HTR-8/SVneo (cell line): ENCODE results near the gene SPATA6L.

Experiments used
- DNase-seq: peaks from one replicate; pipeline ENCODE4 v3.0.0; 2011; ENCODE audit warnings: low spot score, mixed read lengths; ENCODE audit not compliant: insufficient read length
- FAIRE-seq: peaks from 2 replicates; lab custom pipeline; 2011; peaks lifted over from hg19 to GRCh38; lab: Jason Lieb, UNC

Gene SPATA6L

GRCh38 chr9:4666042-4666699 lies at the start of gene SPATA6L:
Gene SPATA6L (minus strand): TSS chr9:4666480. CDS start chr9:4666250, 230 bp downstream.
- peak; percentile 62 for DNase-seq
- no peak for FAIRE-seq

- DNase-seq (no peak), FAIRE-seq (no peak)
Measured at GRCh38 chr9:4714266-4715016, 48.2 kb upstream of the SPATA6L start.

DNA sequence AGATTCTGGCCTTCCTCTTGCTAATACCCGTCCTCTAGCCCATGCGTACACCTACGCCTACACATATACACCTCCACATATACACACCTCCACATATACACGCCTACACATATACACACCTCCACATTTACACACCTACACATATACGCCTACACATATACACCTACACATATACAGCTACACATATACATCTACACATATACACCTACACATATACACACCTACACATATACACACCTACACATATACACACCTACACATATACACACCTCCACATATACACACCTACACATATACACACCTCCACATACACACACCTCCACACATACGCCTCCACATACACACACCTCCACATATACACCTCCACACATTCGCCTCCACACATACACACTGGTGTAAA lies 47.6 kb upstream of the SPATA6L start:
- DNase-seq (no peak), FAIRE-seq (peak; percentile 99)

DNA sequence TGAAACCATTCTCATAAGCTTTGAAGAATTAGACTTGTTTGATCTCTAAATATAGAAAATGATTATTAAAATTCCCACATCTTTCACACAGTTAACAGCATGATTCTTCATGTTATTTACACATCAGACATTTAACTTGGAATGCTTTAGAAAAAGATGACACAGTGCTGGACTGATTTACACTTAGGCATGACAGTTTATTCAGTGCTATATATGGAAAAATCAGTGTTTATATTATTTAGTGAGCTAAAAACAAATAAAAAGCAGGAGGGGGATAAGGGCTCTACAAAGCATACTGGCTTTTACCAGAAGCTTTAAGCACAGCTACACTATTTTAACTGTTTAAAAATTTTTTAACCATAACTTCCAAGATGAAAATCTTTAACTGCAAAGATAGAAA lies 43.1 kb upstream of the SPATA6L start:
- FAIRE-seq (no peak), DNase-seq (no peak)

GRCh38 chr9:4706971-4707622 lies 40.8 kb upstream of the SPATA6L start:
- no peak for DNase-seq
- no peak for FAIRE-seq

GRCh38 chr9:4706021-4706420 lies 39.7 kb upstream of the SPATA6L start:
- FAIRE-seq (no peak), DNase-seq (no peak)

GRCh38 chr9:4704129-4704528 lies 37.8 kb upstream of the SPATA6L start:
- DNase-seq (no peak), FAIRE-seq (no peak)

DNA sequence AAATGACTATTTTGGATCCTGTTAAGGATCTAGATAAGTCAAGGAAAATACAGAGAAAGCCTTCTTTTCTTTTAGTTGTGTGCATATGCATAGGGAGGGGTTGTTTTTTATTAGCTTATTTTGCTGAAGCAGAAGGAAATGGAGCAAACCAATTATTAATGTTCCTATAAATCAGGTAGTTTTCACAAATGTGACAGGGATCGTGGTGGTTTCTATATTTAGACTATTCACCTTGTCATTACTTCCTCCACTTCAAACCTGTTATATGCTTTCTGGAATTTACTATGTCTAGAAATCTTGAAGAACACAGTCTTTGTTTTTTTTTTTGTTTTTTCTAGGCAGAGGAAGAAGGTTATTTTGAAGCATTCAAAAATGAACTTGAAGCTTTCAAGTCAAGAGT lies 35.2 kb upstream of the SPATA6L start:
- no peak for FAIRE-seq
- DNase-seq: no peak

DNA sequence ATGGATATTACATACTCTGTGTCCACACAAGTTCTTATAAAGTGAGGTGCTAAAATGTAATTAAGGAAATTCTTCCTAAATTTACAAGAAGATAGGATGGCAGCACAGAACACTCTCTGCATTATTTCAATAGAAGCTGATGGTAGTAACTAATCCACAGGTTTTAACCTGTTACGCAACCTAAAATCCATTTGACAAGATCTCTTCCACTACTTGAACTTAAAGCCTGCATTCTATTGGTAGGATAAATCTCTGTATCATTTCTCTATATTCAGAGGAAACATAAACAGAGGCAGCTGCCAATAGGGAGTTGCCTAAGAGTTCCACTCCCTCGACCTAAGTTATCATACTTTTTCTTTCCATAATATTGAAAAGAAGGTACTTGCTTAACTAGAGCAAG lies 34.7 kb upstream of the SPATA6L start:
- DNase-seq (no peak), FAIRE-seq (no peak)

DNA sequence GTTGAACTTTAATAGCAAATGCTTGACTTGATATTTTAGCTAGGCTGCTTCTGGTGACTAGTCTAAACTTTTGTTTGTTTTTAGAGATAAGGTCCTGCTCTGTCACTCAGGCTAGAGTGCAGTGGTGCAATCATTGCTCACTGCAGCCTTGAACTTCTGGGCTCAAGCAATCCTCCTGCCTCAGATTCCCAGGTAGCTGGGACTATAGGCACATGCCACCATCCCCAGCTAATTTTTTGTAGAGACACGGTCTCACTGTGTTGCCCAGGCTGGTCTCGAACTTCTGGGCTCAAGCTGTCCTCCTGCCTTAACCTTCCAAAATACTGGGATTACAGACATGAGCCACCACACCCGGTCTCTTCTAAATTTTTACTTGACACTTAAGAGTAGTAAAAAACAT lies 33.8 kb upstream of the SPATA6L start:
- no peak for FAIRE-seq

GRCh38 chr9:4691795-4692194 lies 25.5 kb upstream of the SPATA6L start:
- FAIRE-seq: no peak
- DNase-seq: no peak

More for the DNA sequence above, 33.8 kb upstream of the SPATA6L start:
- no peak for DNase-seq

DNA sequence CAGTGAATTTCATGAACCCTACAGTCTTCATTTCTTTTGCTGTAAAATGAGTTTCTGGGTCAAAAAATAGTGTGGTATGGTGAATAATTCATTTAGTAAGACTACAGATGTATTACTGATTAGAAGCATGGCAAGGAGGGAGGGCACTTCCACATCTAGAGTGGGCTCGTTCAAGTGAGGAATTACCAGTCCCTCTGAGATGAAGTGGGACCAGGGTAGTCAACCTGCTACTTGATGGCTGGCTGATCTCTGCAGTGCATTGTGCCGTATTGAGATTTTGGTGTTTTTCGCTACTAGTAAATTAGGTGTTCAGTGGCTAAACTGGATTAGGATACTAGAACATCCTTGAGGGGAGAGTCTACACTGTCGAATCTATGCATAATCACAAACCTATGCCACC lies 23.9 kb upstream of the SPATA6L start:
- DNase-seq: no peak

GRCh38 chr9:4689687-4690104 lies 23.4 kb upstream of the SPATA6L start:
- FAIRE-seq: no peak
- DNase-seq: no peak

More for the DNA sequence above, 23.9 kb upstream of the SPATA6L start:
- FAIRE-seq: no peak

DNA sequence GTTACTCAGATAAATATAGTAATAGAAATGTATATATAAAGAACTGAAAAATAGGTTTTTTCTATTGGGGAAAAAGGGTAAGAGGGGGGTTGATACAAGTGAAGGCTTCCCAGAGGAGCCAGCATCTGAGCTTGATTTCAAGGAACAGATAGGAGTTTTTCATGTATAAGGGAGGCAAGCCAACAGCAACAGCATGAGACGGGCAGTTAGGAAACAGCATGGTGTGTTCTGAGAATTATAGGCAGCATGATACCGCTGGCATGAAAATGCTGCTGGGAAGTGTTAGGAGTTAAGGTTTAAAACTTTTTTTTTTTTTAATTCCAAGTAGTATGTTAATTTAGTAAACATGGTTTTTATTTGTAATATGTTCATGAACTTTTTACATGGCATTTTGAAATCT lies 22.7 kb upstream of the SPATA6L start:
- DNase-seq (no peak), FAIRE-seq (no peak)

DNA sequence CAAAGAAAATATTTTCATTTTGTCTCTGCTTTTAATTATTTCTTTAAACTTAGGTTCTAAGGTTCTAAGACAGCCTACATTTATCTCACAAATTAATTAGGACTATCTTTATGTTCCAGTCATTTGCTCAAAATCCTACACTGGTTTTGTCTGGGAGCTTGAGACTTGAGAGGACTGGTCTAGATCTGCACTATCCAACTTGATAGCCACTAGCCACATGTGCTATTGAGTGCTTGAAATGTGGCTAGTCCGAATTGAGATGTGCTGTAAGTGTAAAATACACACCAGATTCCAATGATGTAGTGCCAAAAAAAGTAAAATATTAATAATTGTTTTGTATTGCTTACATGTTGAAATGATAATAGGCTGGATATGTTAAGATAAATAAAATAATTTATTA lies 20.3 kb upstream of the SPATA6L start:
- no peak for DNase-seq
- FAIRE-seq: no peak

- DNase-seq (no peak), FAIRE-seq (no peak)
Measured at GRCh38 chr9:4686112-4686511, 19.8 kb upstream of the SPATA6L start.

GRCh38 chr9:4684820-4685219 lies 18.5 kb upstream of the SPATA6L start:
- FAIRE-seq (no peak), DNase-seq (no peak)

DNA sequence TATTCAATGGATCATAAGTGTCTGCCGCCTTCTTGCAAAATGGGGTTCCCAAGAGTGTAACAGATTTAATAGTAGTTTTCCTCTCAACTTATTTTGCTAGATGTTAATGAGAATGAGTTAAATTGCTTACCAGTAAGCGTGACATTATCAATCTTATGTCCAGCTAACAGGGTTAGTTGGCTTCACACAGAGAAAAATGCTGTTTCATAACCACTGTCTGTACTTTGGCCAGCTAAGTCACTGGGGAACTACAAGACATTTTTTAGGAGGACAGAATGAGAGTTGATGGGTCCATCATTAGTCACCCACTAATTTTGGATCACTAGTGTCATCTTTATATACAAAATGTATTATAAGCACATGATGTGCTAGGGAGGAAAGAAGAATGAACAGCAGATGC lies 14.5 kb upstream of the SPATA6L start:
- DNase-seq (no peak), FAIRE-seq (no peak)

DNA sequence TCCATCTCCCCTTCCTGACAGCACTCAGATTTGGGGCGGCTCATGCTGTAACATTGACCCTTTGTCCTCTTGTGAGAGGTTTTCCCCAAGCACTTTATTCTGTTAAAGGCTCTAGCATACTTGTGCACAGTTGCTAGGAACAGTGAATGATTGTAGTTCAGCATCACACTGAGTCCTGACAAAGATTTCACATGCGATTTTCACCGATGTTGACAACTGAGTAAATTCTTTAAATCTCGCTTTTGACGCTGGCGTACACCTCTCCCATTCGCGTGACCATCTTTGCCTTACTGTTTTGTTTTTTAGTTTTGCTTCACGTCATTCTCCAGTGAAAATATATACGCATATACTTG lies 13.9 kb upstream of the SPATA6L start:
- FAIRE-seq (no peak), DNase-seq (no peak)

DNA sequence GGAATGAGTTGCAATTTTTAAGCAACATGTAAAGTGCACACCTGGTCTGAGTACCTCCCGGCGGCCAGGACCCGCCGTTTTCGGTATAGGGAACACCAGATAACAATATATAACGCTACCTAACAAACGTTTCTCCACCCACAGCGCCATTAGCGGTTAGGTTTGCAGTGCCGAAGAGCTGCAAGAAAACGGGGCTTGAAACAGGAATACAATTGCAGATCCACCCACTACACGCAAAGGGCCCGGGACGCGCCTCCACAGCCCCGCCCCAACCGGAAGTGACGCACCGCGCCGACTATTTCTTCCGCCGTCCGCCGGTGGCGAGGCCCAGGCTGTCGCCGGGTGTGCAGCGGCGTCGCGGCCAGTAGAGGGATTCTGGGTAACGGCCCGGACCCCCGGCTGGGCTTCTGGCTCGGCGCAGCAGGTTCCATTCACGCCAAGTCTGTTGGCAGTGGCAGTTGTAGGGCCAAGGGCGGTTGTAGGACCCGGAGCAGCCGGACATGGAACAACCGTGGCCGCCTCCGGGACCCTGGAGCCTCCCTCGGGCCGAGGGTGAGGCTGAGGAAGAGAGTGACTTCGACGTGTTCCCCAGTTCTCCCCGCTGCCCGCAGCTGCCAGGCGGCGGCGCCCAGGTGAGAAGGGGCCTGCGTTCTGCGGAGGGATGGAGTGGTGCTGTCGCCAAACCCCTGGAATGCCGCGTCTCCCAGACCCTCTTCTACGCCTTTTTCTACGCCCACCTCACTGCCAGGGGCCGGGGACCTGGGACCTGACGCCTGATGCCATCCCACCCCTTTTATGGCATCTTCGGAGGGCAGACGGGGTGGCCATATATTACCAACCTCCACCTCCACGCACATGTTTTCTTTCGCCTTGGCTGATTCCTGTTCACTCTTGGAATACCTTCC lies 13.2 kb upstream of the SPATA6L start, which contains the start of gene CDC37L1:
Gene CDC37L1, plus strand, starts transcription at position 302 of the 905 bp plus-strand sequence. Its CDS starts 199 bp downstream, at position 501.
- DNase-seq (peak; percentile 90), FAIRE-seq (peak; percentile 89)
